NK-92 treated with Interleukin-12 subunit alpha and Interleukin-12 subunit beta, amount 100 ng/mL, for 24 hours (cell line): ENCODE data around the gene NCF4.

ENCODE experiments used
- DNase-seq: peaks from one replicate; lab custom pipeline; 2025; lab: John Stamatoyannopoulos, UW

The NCF4 gene

GRCh38 chr22:36922105-36922608 lies 61.4 kb downstream of the NCF4 start:
- DNase-seq: no peak

GRCh38 chr22:36922711-36923110 lies 61.9 kb downstream of the NCF4 start:
- DNase-seq: no peak

- DNase-seq: no peak
Observed at GRCh38 chr22:36923131-36923788, 62.5 kb downstream of the NCF4 start.

- no peak for DNase-seq
Observed at GRCh38 chr22:36924151-36924698, 63.4 kb downstream of the NCF4 start.

- DNase-seq: no peak
Observed at GRCh38 chr22:36925388-36926290, 64.8 kb downstream of the NCF4 start.

GRCh38 chr22:36926309-36926708 lies 65.5 kb downstream of the NCF4 start:
- DNase-seq: peak; percentile 22

- no peak for DNase-seq
Observed at GRCh38 chr22:36926721-36927435, 66.1 kb downstream of the NCF4 start.
